Activated naive CD4-positive, alpha-beta T cell treated with anti-CD3 and anti-CD28 coated beads for 36 hours (primary cell): Measurements from ENCODE around the gene DEFB112. TPM values are rescaled to one million over a fixed set of nuclear protein-coding genes. Genes with fewer than 3 reads are reported as not detected.

ENCODE experiments used
- total RNA-seq, 2 experiments: library from RNA; stranded (reverse); gene quantifications; one replicate each; pipeline ENCODE4 v1.2.3, GENCODE V29; 2021

DEFB112 gene
- total RNA-seq, 2 experiments from 2014 or later, result not detected

Other genes starting within 250 kb of the DEFB112 start
- not detected for gene CRISP1, start 183.4 kb downstream of the DEFB112 start, total RNA-seq
- gene DEFB114, start 85.8 kb downstream of the DEFB112 start, total RNA-seq, result not detected
- not detected for gene DEFB113, start 80.3 kb downstream of the DEFB112 start, total RNA-seq
- gene DEFB110, start 27.9 kb downstream of the DEFB112 start, total RNA-seq, result not detected